ENCODE measurements around the gene ZEB2.

ZEB2 gene

GRCh38 chr2:144515099-144515695 lies 4.7 kb downstream of the ZEB2 start:
- DNase-seq (ENCODE audit: low read depth in 1 of 2, low spot score in 1 of 2): no peak
- TF ChIP-seq SPI1 (IDR thresholded peaks at IDR 0.05; ENCODE audit: borderline replicate concordance, low read depth) (no peak), POLR2AphosphoS5 (IDR thresholded peaks at IDR 0.05; ENCODE audit: low read depth) (no peak), GABPA (IDR thresholded peaks at IDR 0.05; ENCODE audit: low read depth) (no peak), REST (IDR thresholded peaks at IDR 0.05; ENCODE audit: insufficient replicate concordance, low read depth) (no peak), CTCF (IDR thresholded peaks at IDR 0.05; ENCODE audit: insufficient read depth, low read length) (no peak)
- no peaks in the 10 kb centered on the region for H3K27me3 ChIP-seq (ENCODE audit: insufficient read depth, poor library complexity, severe bottlenecking)
- H3K27ac ChIP-seq (replicated peaks): peak overlapping the region; percentile 95
- peak overlapping the region; percentile 43 for H3K4me3 ChIP-seq (replicated peaks; ENCODE audit: insufficient read depth, low read length)

- peak overlapping the region; percentile 95 for H3K27ac ChIP-seq (replicated peaks)
- no peak for DNase-seq (ENCODE audit: low read depth in 1 of 2, low spot score in 1 of 2)
- H3K4me3 ChIP-seq (replicated peaks; ENCODE audit: insufficient read depth, low read length): peak overlapping the region; percentile 43
- no peaks in the 10 kb centered on the region for H3K27me3 ChIP-seq (ENCODE audit: insufficient read depth, poor library complexity, severe bottlenecking)
- TF ChIP-seq POLR2AphosphoS5 (IDR thresholded peaks at IDR 0.05; ENCODE audit: low read depth) (peak; percentile 60), REST (IDR thresholded peaks at IDR 0.05; ENCODE audit: insufficient replicate concordance, low read depth) (no peak)
Measured at GRCh38 chr2:144514616-144515091, 5.3 kb downstream of the ZEB2 start.

- peak overlapping the region; percentile 95 for H3K27ac ChIP-seq (replicated peaks)
- peak overlapping the region; percentile 43 for H3K4me3 ChIP-seq (replicated peaks; ENCODE audit: insufficient read depth, low read length)
- no peaks in the 10 kb centered on the region for H3K27me3 ChIP-seq (ENCODE audit: insufficient read depth, poor library complexity, severe bottlenecking)
- DNase-seq (ENCODE audit: low read depth in 1 of 2, low spot score in 1 of 2): no peak
- TF ChIP-seq GABPA (IDR thresholded peaks at IDR 0.05; ENCODE audit: low read depth) (no peak), POLR2AphosphoS5 (IDR thresholded peaks at IDR 0.05; ENCODE audit: low read depth) (no peak), CTCF (IDR thresholded peaks at IDR 0.05; ENCODE audit: insufficient read depth, low read length) (no peak), SPI1 (IDR thresholded peaks at IDR 0.05; ENCODE audit: borderline replicate concordance, low read depth) (no peak), REST (IDR thresholded peaks at IDR 0.05; ENCODE audit: insufficient replicate concordance, low read depth) (no peak)
Measured at GRCh38 chr2:144513388-144514101, 6.4 kb downstream of the ZEB2 start.

Data from HL-60 (cell line).